Renal cortex interstitium (tissue), 11 donors: Measurements from ENCODE around the gene SPTBN2. TPM values are rescaled to one million over a fixed set of nuclear protein-coding genes. Genes with fewer than 3 reads are reported as not detected.
A peak's percentile ranks its signal among the peaks of the same experiment; 100 is the strongest.
"Not testable (repeated sequence)": the region's sequence is repeated elsewhere in the genome, so short reads cannot be mapped to it uniquely, and the experiment has no call there.

Source experiments
- DNase-seq, 11 donors: peaks; one replicate each; pipeline ENCODE4 v3.0.0-alpha.2; 2013; ENCODE audit warnings: low read depth in 9 of 11, low spot score in 4 of 11; ENCODE audit errors: extremely low read depth in 1 of 11
- polyA plus RNA-seq, 3 donors: library from polyadenylated mRNA; unstranded; fragments of 120-200 nt; gene quantifications; one replicate each; pipeline ENCODE4 v1.2.1, GENCODE V29; 2013; ENCODE audit not compliant: insufficient read length in 3 of 3

SPTBN2 gene
- polyA plus RNA-seq, 3 donors: 41.8 to 56.0 (median 54.1) TPM

DNA sequence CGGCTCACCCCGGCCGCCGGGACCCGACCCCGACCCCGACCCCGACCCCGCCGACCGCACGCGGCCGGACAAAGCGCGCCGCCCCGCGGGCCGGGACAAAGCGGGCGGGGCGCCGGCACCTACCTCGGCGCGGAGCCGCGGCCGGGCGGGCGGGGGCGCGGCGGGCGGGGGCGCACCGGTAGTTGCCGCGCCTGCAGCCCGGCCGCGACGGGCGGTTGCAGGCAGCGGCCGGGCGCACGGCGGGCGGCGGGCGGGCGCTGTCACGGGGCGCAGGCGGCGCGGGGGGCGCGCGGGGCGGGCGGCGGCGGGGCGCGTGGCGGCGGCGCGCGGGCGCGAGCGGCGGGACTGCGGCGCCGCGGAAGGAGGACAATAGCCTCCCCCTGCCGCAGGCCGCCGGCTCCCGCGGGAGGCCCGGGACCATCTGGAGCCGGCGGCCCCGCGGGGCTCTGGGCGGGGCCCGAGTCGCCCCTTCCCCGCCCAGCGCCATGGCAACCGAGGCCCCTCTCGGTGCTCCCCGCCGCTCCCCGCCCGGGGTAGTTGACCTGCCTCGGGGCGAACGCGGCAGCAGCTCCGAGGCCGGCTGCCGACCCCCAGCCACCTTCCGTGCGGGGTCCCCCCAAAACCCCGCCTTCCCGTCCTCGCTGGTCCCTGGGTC, 851 bp downstream of the SPTBN2 start:
- DNase-seq: no peak

DNA sequence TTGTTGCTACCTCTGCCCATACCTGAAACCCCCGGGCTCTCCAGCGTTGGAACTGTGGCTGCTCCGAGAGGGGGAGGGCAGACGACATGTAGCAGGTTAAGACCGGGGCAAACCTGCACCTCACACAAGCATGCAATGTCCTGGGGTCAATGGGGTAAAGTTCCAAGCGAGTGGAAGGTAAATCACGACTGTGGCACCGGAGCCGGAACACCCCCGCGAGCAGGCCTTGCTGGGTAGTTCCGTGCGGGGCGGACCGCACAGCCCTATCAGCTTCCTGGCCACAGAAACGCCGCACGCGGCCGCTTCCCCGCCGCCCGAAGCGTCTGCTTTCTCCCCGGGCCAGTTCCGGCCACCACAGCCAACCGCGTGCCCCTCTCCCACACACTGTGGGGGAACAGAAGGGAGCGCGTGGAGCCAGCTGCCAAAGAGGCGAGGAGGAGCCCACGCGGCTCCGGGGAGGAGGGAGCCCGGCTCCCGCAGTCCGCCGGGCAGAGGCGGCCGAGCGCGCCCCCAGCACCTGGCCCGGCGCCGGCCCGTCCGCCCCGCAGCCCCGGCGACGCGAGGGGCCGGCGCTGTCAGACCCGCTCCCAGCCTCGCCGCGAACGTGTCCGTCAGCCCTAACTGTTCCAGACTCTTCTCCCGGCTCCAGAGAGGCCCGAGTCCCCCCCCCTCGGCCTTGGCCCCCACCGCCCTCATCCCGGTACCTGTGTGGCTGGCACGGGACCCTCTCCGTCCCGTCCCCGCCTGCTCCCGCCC, 1.6 kb downstream of the SPTBN2 start:
- no peak for DNase-seq

GRCh38 chr11:66725647-66726046, 3.4 kb downstream of the SPTBN2 start:
- DNase-seq: peak in 1 of 11 donors; percentile 17

DNA sequence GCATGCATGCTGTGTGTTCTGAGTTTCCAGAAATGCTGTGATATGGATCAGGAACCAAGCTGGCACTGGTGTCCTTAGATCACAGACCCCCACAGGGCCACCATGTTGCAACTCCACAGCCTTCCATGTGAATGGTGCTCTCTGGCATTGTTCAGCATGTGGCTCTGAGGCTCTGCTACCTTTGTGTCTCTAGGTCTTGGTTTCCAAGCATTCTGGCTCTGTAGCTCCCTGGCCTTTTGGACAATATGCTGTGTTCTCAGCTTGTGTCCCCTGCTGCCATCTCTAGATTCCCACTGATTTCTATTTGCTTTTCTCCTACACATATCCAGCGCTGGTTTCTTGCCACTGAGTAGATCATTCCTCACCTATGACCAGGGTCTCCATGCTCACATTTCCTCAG, 3.9 kb downstream of the SPTBN2 start:
- no peak for DNase-seq

- not testable (repeated sequence) for DNase-seq
Observed at GRCh38 chr11:66724167-66724566, 4.8 kb downstream of the SPTBN2 start.

DNA sequence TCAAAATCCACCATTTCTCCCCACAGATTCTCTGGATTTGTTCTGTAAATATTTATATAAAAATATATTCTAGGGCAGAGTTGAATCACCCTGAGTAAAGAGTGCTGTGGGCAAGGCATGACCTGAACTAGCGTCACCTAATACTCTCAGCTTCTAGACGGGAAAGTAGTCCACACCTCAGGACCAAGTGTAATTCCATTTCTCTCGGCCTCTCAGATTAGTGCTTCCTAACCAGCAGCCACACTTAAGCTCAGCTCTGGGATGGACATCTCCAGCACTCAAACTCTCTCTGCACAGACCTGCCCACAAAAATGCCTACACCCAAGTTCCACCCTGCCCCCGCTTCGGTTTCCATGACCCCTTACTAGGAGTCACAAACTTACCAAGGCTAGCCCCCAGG, 5.3 kb downstream of the SPTBN2 start:
- no peak for DNase-seq

DNA sequence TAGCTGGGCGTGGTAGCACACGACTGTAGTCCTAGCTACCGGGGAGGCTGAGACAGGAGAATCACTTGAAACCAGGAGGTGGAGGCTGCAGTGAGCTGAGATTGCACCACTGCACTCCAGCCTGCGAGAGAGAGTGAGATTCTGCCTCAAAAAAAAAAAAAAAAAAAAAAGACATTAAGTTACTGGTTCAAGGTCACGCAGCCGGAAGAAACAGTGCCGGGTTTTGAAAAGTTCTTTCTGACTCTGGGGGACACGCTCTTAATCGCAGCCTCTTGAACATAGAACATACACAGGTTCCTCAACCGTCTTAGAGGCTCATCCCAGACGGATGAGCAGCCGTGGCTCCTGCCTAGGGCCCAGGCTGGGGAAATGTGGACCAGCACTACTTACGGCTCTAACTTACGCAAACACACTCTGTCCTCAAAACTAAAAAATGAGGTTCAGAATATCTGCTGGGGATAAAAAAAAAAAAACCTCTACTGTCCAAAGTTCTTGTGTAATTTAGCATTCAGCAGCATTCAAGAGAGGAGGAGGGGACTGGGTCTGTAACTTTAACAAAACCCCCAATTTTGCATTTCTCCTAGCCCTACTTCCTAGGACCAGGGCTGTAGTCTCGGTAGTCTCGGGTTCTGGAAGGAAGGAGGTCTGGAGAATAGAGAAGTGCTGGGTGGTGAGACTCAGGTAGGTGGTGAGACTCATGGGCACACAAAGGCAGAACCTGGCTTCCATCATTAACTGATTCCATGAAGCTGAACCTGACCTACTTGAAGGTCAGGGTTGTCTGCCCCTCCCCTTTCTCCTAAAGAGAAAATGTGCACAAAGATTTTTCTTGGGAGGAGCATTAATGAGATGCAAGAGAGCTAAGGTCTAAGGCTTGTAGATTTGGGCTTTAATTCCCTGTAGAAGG, 6.0 kb downstream of the SPTBN2 start:
- DNase-seq: no peak

GRCh38 chr11:66721939-66722338, 7.1 kb downstream of the SPTBN2 start:
- no peak for DNase-seq

DNA sequence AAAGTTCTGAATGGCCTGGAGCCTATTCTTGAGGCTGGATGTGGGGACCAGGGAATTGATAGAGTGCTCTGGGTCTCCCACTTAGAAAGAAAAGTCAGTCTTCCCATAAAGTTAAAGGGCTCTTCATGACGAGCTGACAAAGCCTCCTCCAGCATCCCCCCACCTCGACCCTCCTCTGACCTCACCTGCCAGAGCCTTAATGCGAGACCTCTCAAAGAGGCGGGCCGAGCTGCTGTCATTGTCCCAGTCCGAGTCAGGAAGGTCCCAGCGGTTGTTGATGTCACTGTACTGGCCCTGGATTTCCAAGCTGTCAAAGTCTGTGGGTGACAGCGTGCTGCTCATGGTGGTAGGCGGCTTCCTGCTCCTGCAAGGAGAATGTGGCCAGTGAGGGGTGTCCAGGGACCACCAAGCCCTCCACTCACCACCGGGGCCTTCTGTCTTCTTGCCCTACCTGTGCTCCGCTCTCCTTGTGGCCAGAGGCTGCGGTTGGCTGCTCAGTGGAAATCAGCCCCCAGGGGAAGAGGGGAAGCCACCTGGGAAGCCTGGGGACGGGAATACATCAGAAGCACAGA, 8.0 kb downstream of the SPTBN2 start:
- DNase-seq: no peak

DNA sequence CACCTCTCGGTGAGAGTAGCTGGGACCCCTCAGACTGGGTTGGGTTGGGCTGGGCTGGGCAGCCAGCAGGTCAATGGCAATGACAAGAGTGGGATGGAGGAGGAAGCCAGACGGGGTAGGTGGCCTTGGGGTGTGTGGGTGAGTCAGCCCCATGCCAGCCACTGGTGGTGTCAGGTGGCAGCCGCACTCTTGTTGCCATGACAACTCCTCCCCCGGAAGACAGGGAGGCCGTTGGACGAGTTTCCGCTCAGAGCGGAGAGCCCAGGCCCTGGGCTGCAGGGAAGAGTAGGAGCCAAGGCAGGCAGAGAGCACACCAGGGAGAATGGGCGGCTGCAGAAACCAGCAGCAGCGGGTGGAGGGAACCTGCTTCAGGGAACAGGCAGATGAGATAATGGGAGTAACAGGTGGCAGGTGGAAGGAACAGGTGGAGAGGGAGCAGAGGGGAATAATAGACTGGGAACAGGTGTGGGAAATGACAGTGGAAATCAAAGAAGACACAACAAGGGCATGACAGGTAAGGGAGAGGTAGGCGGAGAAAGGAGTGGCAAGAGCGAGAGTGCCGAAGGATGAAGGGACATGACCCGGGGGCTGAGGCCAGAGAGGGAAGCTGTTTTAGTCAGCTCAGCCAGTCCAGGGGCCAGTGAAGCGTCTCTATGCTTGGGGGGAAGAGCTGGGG, 8.7 kb downstream of the SPTBN2 start:
- DNase-seq: peak in 7 of 11 donors; percentile 63 to 84 (median 79)

GRCh38 chr11:66719111-66719872, 9.7 kb downstream of the SPTBN2 start:
- no peak for DNase-seq

DNA sequence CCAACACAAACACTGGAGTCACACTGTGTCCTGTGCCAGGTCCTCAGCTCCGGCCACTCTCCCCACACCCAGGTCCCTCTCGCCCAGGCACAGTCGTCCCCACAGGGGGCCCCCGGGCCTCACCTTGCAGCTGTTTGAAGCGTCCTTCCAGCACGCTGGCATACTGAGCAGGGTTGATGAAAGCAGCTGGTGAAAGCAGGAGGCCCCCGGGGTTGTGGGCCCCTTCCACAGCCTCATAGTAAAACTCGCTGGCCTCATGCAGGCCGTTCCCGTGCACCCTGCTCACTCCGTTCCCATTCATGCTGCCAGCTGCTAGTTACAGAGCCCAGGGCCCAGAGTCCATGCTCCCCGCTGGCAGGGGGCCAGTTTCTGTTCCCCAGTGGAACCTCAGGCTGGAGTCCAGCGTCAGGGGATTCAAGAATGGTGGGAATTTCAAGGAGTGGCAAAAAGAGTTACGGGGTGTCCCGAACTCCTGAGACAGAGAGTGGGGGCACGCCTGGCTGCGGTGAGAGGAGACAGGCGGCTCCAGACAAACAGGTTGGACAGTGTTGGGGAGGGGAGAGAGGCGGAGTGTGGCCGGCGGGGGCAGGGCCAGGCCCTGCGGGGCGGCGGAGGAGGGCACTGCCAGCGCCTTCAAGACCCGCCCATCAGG, 10.6 kb downstream of the SPTBN2 start:
- DNase-seq: peak in 1 of 11 donors; percentile 35

- no peak for DNase-seq
Observed at GRCh38 chr11:66717925-66718319, 11.1 kb downstream of the SPTBN2 start.

DNA sequence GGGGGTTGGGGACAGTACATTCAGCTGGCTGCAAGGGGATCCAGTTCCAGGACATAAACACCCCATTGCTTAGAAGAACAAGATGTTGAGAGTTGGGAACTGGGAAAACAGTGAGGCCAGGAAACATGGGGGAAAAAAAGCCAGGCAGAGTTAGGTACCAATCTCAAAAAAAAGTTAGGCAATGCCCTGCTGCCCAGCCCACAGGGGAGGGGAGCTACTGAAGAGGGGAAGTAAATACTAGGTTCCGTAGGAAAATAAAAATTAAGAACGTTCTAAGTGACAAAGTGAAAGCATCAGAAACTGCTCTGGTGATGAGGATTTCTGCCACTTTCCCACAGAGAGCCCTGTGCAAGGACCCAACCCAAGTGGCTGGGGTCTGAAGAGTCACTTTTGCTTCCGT, 12.0 kb downstream of the SPTBN2 start:
- DNase-seq: no peak

DNA sequence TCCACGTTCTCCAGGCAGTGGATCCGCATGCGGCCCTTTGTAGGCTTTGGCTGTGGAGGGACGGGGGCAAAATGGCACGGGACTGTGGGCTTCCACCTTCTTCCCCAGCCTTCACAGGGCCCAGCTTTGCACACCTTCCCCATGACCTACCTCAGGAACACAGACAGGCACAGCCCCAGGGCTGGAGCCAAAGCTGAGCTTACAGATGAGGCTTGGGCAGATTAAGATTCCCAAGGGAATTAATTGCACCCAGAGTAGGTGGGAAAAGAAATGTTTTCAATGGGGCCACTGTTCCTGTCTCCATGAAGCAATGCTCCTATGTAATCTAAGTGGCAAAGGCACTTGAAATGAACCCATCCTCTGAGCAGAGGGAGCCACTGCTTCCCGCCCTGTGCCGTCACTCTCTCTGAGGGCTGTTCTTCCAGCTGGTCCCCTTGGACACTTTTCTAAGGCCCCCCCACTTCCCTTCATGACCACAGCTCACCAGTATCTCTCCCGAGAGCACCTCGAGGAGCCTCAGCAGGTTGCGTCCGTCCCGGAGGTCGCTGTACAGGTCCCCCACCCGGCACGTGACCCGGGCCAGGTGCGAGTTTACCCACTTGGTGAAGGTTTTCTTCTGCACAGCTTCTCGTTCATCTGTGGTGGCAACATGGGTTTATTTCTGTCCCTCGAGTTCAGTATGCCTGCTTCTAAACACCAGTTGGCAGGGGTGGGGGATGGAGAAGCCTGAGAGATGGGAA, 13.5 kb downstream of the SPTBN2 start:
- no peak for DNase-seq

- DNase-seq: no peak
Observed at GRCh38 chr11:66713746-66714480, 15.1 kb downstream of the SPTBN2 start.
